ENCODE data around the gene CXCR6. TPM values are rescaled to one million over a fixed set of nuclear protein-coding genes. Genes with fewer than 3 reads are reported as not detected.

CXCR6 gene
- total and polyA plus RNA-seq, 2 of the 8 experiments (the other 6 are each of a cell fraction or from before 2014, with no cell fraction given): not detected

DNA sequence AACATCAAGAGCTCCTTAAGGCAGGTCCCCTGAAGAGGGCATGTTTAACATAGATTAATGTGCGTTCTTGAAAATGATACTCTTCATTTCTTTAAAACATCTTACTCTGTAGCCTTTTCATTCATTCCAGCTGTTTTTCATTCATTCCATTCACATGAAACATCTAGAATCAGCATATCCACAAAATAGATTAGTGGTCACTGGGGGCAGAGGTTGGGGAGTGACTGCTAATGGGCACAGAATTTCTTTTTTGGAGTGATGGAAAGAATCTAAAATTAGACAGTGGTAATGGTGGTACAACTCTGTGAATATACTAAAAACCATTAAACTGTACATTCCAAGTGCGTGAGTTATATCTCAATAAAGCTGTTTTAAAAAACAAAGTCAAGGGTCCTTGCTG lies 15.4 kb upstream of the CXCR6 start (continued):
- TF ChIP-seq, protein P1, sequence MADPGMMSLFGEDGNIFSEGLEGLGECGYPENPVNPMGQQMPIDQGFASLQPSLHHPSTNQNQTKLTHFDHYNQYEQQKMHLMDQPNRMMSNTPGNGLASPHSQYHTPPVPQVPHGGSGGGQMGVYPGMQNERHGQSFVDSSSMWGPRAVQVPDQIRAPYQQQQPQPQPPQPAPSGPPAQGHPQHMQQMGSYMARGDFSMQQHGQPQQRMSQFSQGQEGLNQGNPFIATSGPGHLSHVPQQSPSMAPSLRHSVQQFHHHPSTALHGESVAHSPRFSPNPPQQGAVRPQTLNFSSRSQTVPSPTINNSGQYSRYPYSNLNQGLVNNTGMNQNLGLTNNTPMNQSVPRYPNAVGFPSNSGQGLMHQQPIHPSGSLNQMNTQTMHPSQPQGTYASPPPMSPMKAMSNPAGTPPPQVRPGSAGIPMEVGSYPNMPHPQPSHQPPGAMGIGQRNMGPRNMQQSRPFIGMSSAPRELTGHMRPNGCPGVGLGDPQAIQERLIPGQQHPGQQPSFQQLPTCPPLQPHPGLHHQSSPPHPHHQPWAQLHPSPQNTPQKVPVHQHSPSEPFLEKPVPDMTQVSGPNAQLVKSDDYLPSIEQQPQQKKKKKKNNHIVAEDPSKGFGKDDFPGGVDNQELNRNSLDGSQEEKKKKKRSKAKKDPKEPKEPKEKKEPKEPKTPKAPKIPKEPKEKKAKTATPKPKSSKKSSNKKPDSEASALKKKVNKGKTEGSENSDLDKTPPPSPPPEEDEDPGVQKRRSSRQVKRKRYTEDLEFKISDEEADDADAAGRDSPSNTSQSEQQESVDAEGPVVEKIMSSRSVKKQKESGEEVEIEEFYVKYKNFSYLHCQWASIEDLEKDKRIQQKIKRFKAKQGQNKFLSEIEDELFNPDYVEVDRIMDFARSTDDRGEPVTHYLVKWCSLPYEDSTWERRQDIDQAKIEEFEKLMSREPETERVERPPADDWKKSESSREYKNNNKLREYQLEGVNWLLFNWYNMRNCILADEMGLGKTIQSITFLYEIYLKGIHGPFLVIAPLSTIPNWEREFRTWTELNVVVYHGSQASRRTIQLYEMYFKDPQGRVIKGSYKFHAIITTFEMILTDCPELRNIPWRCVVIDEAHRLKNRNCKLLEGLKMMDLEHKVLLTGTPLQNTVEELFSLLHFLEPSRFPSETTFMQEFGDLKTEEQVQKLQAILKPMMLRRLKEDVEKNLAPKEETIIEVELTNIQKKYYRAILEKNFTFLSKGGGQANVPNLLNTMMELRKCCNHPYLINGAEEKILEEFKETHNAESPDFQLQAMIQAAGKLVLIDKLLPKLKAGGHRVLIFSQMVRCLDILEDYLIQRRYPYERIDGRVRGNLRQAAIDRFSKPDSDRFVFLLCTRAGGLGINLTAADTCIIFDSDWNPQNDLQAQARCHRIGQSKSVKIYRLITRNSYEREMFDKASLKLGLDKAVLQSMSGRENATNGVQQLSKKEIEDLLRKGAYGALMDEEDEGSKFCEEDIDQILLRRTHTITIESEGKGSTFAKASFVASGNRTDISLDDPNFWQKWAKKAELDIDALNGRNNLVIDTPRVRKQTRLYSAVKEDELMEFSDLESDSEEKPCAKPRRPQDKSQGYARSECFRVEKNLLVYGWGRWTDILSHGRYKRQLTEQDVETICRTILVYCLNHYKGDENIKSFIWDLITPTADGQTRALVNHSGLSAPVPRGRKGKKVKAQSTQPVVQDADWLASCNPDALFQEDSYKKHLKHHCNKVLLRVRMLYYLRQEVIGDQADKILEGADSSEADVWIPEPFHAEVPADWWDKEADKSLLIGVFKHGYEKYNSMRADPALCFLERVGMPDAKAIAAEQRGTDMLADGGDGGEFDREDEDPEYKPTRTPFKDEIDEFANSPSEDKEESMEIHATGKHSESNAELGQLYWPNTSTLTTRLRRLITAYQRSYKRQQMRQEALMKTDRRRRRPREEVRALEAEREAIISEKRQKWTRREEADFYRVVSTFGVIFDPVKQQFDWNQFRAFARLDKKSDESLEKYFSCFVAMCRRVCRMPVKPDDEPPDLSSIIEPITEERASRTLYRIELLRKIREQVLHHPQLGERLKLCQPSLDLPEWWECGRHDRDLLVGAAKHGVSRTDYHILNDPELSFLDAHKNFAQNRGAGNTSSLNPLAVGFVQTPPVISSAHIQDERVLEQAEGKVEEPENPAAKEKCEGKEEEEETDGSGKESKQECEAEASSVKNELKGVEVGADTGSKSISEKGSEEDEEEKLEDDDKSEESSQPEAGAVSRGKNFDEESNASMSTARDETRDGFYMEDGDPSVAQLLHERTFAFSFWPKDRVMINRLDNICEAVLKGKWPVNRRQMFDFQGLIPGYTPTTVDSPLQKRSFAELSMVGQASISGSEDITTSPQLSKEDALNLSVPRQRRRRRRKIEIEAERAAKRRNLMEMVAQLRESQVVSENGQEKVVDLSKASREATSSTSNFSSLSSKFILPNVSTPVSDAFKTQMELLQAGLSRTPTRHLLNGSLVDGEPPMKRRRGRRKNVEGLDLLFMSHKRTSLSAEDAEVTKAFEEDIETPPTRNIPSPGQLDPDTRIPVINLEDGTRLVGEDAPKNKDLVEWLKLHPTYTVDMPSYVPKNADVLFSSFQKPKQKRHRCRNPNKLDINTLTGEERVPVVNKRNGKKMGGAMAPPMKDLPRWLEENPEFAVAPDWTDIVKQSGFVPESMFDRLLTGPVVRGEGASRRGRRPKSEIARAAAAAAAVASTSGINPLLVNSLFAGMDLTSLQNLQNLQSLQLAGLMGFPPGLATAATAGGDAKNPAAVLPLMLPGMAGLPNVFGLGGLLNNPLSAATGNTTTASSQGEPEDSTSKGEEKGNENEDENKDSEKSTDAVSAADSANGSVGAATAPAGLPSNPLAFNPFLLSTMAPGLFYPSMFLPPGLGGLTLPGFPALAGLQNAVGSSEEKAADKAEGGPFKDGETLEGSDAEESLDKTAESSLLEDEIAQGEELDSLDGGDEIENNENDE (IDR thresholded peaks at IDR 0.05; ENCODE audit: insufficient replicate concordance, low read length): no peak
- no peak for TF ChIP-seq KDM4A (IDR thresholded peaks at IDR 0.05; ENCODE audit: low read depth, low read length, severe bottlenecking)
- TF ChIP-seq TCF12 (IDR thresholded peaks at IDR 0.05; ENCODE audit: low read depth, low read length): no peak
- TF ChIP-seq, protein P2, sequence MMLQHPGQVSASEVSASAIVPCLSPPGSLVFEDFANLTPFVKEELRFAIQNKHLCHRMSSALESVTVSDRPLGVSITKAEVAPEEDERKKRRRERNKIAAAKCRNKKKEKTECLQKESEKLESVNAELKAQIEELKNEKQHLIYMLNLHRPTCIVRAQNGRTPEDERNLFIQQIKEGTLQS (IDR thresholded peaks at IDR 0.05; ENCODE audit: insufficient read depth, low read depth, low read length): no peak
- no peak for TF ChIP-seq ASH2L (IDR thresholded peaks at IDR 0.05; ENCODE audit: low read length)
